H9 (cell line): ENCODE measurements around the gene RUNX1. TPM values are rescaled to one million over a fixed set of nuclear protein-coding genes. Genes with fewer than 3 reads are reported as not detected.

Source experiments
- DNase-seq: peaks from one replicate; pipeline ENCODE4 v3.0.0-alpha.2; 2017
- H2AFZ ChIP-seq: one replicate; pipeline ENCODE4 v1.6.1; 2013; ENCODE audit warnings: mild to moderate bottlenecking, low read length, control low read depth, moderate library complexity
- H2AK5ac ChIP-seq: 2 replicates; pipeline ENCODE4 v1.6.1; 2013; ENCODE audit warnings: low read length, control low read depth, mixed read lengths; ENCODE audit not compliant: insufficient read length
- H2BK120ac ChIP-seq: one replicate; pipeline ENCODE4 v1.6.1; 2013; ENCODE audit warnings: low read depth, mild to moderate bottlenecking, low read length, control low read depth, inconsistent platforms; ENCODE audit not compliant: poor library complexity, severe bottlenecking
- H2BK12ac ChIP-seq: 2 replicates; pipeline ENCODE4 v1.6.1; 2013; ENCODE audit warnings: low read length, control low read depth, mixed read lengths, low read depth; ENCODE audit not compliant: insufficient read length
- H2BK15ac ChIP-seq: 2 replicates; pipeline ENCODE4 v1.6.1; 2013; ENCODE audit warnings: low read depth, low read length, control low read depth
- H2BK20ac ChIP-seq: one replicate; pipeline ENCODE4 v1.6.1; 2013; ENCODE audit warnings: low read depth, mild to moderate bottlenecking, low read length, control low read depth, inconsistent platforms; ENCODE audit not compliant: poor library complexity, severe bottlenecking
- H2BK5ac ChIP-seq: 2 replicates; pipeline ENCODE4 v1.6.1; 2013; ENCODE audit warnings: low read length, control low read depth, mixed read lengths; ENCODE audit not compliant: insufficient read length
- H3K14ac ChIP-seq: 2 replicates; pipeline ENCODE4 v1.6.1; 2013; ENCODE audit warnings: low read length, control low read depth; ENCODE audit not compliant: insufficient read depth
- H3K18ac ChIP-seq: 2 replicates; pipeline ENCODE4 v1.6.1; 2013; ENCODE audit warnings: low read depth, mild to moderate bottlenecking, mixed read lengths, low read length, control low read depth; ENCODE audit not compliant: insufficient read length
- H3K23ac ChIP-seq: 2 replicates; pipeline ENCODE4 v1.6.1; 2013; ENCODE audit warnings: low read length, control low read depth, mixed read lengths, low read depth; ENCODE audit not compliant: insufficient read length
- H3K23me2 ChIP-seq: 2 replicates; pipeline ENCODE4 v1.6.1; 2013; ENCODE audit warnings: low read depth, mild to moderate bottlenecking, mixed read lengths, low read length, control low read depth; ENCODE audit not compliant: insufficient read length, poor library complexity, severe bottlenecking
- H3K27ac ChIP-seq: 2 replicates; pipeline ENCODE4 v1.5.1; 2013; ENCODE audit warnings: low read length, control low read depth, mixed read lengths, low read depth; ENCODE audit not compliant: insufficient read length
- H3K27me3 ChIP-seq: 2 replicates; pipeline ENCODE4 v1.6.1; 2013; ENCODE audit warnings: low read length, control low read depth, inconsistent platforms; ENCODE audit not compliant: insufficient read depth
- H3K4ac ChIP-seq: 2 replicates; pipeline ENCODE4 v1.6.1; 2013; ENCODE audit warnings: low read depth, mild to moderate bottlenecking, control low read depth, inconsistent platforms, low read length, moderate library complexity
- H3K4me1 ChIP-seq: 2 replicates; pipeline ENCODE4 v1.6.1; 2013; ENCODE audit warnings: low read length, control low read depth, inconsistent platforms; ENCODE audit not compliant: insufficient read depth
- H3K4me2 ChIP-seq: 2 replicates; pipeline ENCODE4 v1.6.1; 2013; ENCODE audit warnings: low read length, control low read depth, mixed read lengths; ENCODE audit not compliant: insufficient read length, insufficient read depth
- H3K56ac ChIP-seq: 2 replicates; pipeline ENCODE4 v1.6.1; 2013; ENCODE audit warnings: low read depth, mild to moderate bottlenecking, mixed read lengths, low read length, control low read depth; ENCODE audit not compliant: insufficient read length
- H3K79me1 ChIP-seq: 2 replicates; pipeline ENCODE4 v1.6.1; 2013; ENCODE audit warnings: low read depth, mild to moderate bottlenecking, moderate library complexity, low read length, control low read depth, inconsistent platforms; ENCODE audit not compliant: insufficient read depth, poor library complexity, severe bottlenecking
- H3K79me2 ChIP-seq: 2 replicates; pipeline ENCODE4 v1.6.1; 2013; ENCODE audit warnings: low read length, control low read depth, inconsistent platforms; ENCODE audit not compliant: insufficient read depth
- H3K9ac ChIP-seq: 2 replicates; pipeline ENCODE4 v1.6.1; 2013; ENCODE audit warnings: low read length, control low read depth, mixed read lengths; ENCODE audit not compliant: insufficient read length; ENCODE audit errors: extremely low read depth
- H3K9me3 ChIP-seq: one replicate; pipeline ENCODE4 v1.6.1; 2013; ENCODE audit warnings: low read depth, low read length, inconsistent platforms; ENCODE audit not compliant: control insufficient read depth
- H3T11ph ChIP-seq: one replicate; pipeline ENCODE4 v1.6.1; 2013; ENCODE audit warnings: mild to moderate bottlenecking, low read length, control low read depth, inconsistent platforms
- H4K20me1 ChIP-seq: one replicate; pipeline ENCODE4 v1.6.1; 2013; ENCODE audit not compliant: control insufficient read depth, insufficient read length, insufficient read depth
- H4K5ac ChIP-seq: 2 replicates; pipeline ENCODE4 v1.6.1; 2013; ENCODE audit warnings: low read depth, mild to moderate bottlenecking, mixed read lengths, low read length, control low read depth; ENCODE audit not compliant: insufficient read length
- H4K8ac ChIP-seq: replicated peaks from 2 replicates; pipeline ENCODE4 v1.6.1; 2013; ENCODE audit warnings: low read length, control low read depth, mixed read lengths, low read depth; ENCODE audit not compliant: insufficient read length
- H4K91ac ChIP-seq: 2 replicates; pipeline ENCODE4 v1.6.1; 2013; ENCODE audit warnings: low read depth, mild to moderate bottlenecking, moderate library complexity, mixed read lengths, low read length, control low read depth; ENCODE audit not compliant: insufficient read length
- H3K27ac Mint-ChIP-seq, 3 experiments: 2 replicates in 2 of 3; 3 replicates in 1 of 3; pipeline ENCODE4 v1.8.0; 2020 to 2021; ENCODE audit warnings: mixed read lengths in 3 of 3, mild to moderate bottlenecking in 1 of 3, moderate library complexity in 1 of 3
- H3K27me3 Mint-ChIP-seq: 2 replicates; pipeline ENCODE4 v1.8.0; 2021; ENCODE audit warnings: low read depth, mild to moderate bottlenecking, moderate library complexity, mixed read lengths
- H3K36me3 Mint-ChIP-seq, 3 experiments: 2 replicates in 2 of 3; 3 replicates in 1 of 3; pipeline ENCODE4 v1.8.0; 2020 to 2021; ENCODE audit warnings: low read depth in 3 of 3, mixed read lengths in 3 of 3; ENCODE audit not compliant: insufficient read depth in 1 of 3
- H3K4me1 Mint-ChIP-seq, 2 experiments: 2 replicates each; pipeline ENCODE4 v1.8.0; 2020; ENCODE audit warnings: mixed read lengths in 2 of 2
- H3K4me3 Mint-ChIP-seq, 2 experiments: 2 replicates in 1 of 2; 3 replicates in 1 of 2; pipeline ENCODE4 v1.8.0; 2020 to 2021; ENCODE audit warnings: mild to moderate bottlenecking in 2 of 2, mixed read lengths in 2 of 2, moderate library complexity in 1 of 2
- H3K9me3 Mint-ChIP-seq, 2 experiments: 2 replicates in 1 of 2; 3 replicates in 1 of 2; pipeline ENCODE4 v1.8.0; 2020; ENCODE audit warnings: mild to moderate bottlenecking in 2 of 2, mixed read lengths in 2 of 2, moderate library complexity in 1 of 2
- WGBS: extraction: QIAGEN DNeasy Blood & Tissue Kit; methylation state at CpG from one replicate; pipeline ENCODE4 v1.1.7; 2013; ENCODE audit warnings: missing lambda C conversion rate, low lambda C conversion rate, mixed read lengths; ENCODE audit not compliant: insufficient read length; ENCODE audit errors: extremely low coverage; 5-methylcytosine and 5-hydroxymethylcytosine counted together
- total RNA-seq: library from RNA; stranded (reverse); gene quantifications from 2 replicates; pipeline ENCODE4 v1.2.1, GENCODE V29; 2021
- TF ChIP-seq, protein P1 (sequence below): fragments of 200-600 bp; sonication (generic); conservative IDR thresholded peaks from 3 replicates; pipeline ENCODE4 v1.8.0; 2021; ENCODE audit warnings: antibody characterized with exemption, mild to moderate bottlenecking

The RUNX1 gene
- total RNA-seq, 1 experiment from 2014 or later: 0.72 TPM

DNA sequence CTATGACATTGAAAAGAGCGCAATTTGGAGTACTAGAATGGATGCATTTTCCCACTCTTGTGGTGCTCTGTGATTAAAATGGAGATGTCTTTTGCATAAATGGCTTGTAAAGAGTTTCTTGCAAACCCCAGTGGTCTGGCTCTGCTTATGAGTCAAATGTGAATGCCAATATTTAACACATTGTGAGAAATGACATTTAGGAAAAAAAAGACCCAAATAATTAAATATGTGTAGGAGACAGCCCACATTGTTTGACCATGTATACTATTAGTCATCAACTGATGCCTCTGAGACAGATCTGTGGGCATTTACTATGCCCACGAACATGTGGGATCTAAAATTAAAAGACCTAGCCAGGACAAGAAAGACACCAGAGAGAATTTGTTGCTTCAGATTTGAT lies 22.2 kb upstream of the RUNX1 start:
- Histone ChIP-seq H2BK15ac (no peak overlapping the region), H2BK12ac (no peak overlapping the region), H3K4me2 (no peak overlapping the region), H3K4ac (no peak overlapping the region), H2BK20ac (no peak overlapping the region), H3K18ac (no peak overlapping the region), H2BK120ac (no peak overlapping the region), H3K23ac (no peak overlapping the region), H4K91ac (no peak overlapping the region), H2AFZ (no peak overlapping the region), H3K56ac (no peak overlapping the region), H4K5ac (no peak overlapping the region), H3K27me3 (no peaks in the 10 kb centered on the region), H3K14ac (no peak overlapping the region), H3K9me3 (no peaks in the 10 kb centered on the region), H4K8ac (no peak overlapping the region), H3T11ph (no peak overlapping the region), H2AK5ac (no peak overlapping the region), H3K9ac (no peak overlapping the region), H3K23me2 (no peaks in the 10 kb centered on the region), H3K4me1 (no peaks in the 10 kb centered on the region), H3K79me2 (no peaks in the 10 kb centered on the region), H4K20me1 (no peaks in the 10 kb centered on the region), H3K79me1 (no peaks in the 10 kb centered on the region), H3K27ac (no peak overlapping the region), H2BK5ac (no peak overlapping the region)
- no peaks in the 10 kb centered on the region for H3K4me1 Mint-ChIP-seq
- H3K4me3 Mint-ChIP-seq: no peak overlapping the region
- H3K27me3 Mint-ChIP-seq: no peaks in the 10 kb centered on the region; the same call in 1 of the 2 replicates
- TF ChIP-seq, protein P1, sequence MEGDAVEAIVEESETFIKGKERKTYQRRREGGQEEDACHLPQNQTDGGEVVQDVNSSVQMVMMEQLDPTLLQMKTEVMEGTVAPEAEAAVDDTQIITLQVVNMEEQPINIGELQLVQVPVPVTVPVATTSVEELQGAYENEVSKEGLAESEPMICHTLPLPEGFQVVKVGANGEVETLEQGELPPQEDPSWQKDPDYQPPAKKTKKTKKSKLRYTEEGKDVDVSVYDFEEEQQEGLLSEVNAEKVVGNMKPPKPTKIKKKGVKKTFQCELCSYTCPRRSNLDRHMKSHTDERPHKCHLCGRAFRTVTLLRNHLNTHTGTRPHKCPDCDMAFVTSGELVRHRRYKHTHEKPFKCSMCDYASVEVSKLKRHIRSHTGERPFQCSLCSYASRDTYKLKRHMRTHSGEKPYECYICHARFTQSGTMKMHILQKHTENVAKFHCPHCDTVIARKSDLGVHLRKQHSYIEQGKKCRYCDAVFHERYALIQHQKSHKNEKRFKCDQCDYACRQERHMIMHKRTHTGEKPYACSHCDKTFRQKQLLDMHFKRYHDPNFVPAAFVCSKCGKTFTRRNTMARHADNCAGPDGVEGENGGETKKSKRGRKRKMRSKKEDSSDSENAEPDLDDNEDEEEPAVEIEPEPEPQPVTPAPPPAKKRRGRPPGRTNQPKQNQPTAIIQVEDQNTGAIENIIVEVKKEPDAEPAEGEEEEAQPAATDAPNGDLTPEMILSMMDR: no peak
- WGBS: no CpG with 5 or more reads among the region's 2 CpGs
- H3K9me3 Mint-ChIP-seq: peaks cover 0 to 7% of the 10 kb centered on the region in 2 experiments; a peak in 4 of 5 replicates
- H3K36me3 Mint-ChIP-seq: 0 out of 7 replicates have a peak, but pooled peaks cover 0 to 5% (median 2%) of the 10 kb centered on the region in 3 experiments
- no peak for DNase-seq
- H3K27ac Mint-ChIP-seq: no peak overlapping the region
